GM23248 (cell line): Measurements from ENCODE around the gene THAP4.

ENCODE experiments used
- EZH2 ChIP-seq: fragments of 200-600 bp; sonication (generic); IDR thresholded peaks from 2 replicates; pipeline ENCODE4 v1.6.1; 2018; ENCODE audit warnings: antibody characterized with exemption, mild to moderate bottlenecking; ENCODE audit not compliant: insufficient read depth, poor library complexity, severe bottlenecking
- EZH2phosphoT487 ChIP-seq: fragments of 200-600 bp; sonication (generic); IDR thresholded peaks from 2 replicates; pipeline ENCODE4 v1.6.1; 2018; ENCODE audit warnings: antibody characterized with exemption, moderate library complexity, mild to moderate bottlenecking, low read depth; ENCODE audit not compliant: insufficient read depth

GRCh38 chr2:241635756-241636155, 1.2 kb downstream of the THAP4 start:
- TF ChIP-seq EZH2 (no peak), EZH2phosphoT487 (no peak)
